GM21515 (cell line): ENCODE data around the gene CTH.
A peak's percentile ranks its signal among the peaks of the same experiment; 100 is the strongest.
"Not testable (repeated sequence)": the region's sequence is repeated elsewhere in the genome, so short reads cannot be mapped to it uniquely, and the experiment has no call there.

Source experiments
- ATAC-seq: cut with Tn5 transposase; IDR thresholded peaks from one replicate; pipeline ENCODE4 v1.9.1; 2021; ENCODE audit not compliant: unreplicated experiment

The CTH gene

GRCh38 chr1:70410604-70411359, at the start of gene CTH:
Gene CTH, plus strand, starts transcription at chr1:70411268. Its CDS starts 148 bp downstream, at chr1:70411416.
- peak; percentile 96 for ATAC-seq

GRCh38 chr1:70361727-70362398, 49.2 kb upstream of the CTH start:
- no peak for ATAC-seq

GRCh38 chr1:70364439-70364838, 46.6 kb upstream of the CTH start:
- ATAC-seq: no peak

- ATAC-seq: not testable (repeated sequence)
These were observed 44.6 kb upstream of the CTH start for GRCh38 chr1:70366425-70366952.

- not testable (repeated sequence) for ATAC-seq
These were observed 44.1 kb upstream of the CTH start for GRCh38 chr1:70366997-70367396.

GRCh38 chr1:70367397-70367796, 43.7 kb upstream of the CTH start:
- ATAC-seq: not testable (repeated sequence)

GRCh38 chr1:70371586-70371985, 39.5 kb upstream of the CTH start:
- not testable (repeated sequence) for ATAC-seq

GRCh38 chr1:70372426-70372825, 38.6 kb upstream of the CTH start:
- no peak for ATAC-seq

- ATAC-seq: not testable (repeated sequence)
These were observed 37.5 kb upstream of the CTH start for GRCh38 chr1:70373580-70373979.

GRCh38 chr1:70376196-70376595, 34.9 kb upstream of the CTH start:
- no peak for ATAC-seq

- peak; percentile 88 for ATAC-seq
These were observed 28.4 kb upstream of the CTH start for GRCh38 chr1:70382682-70383081.

- no peak for ATAC-seq
These were observed 27.6 kb upstream of the CTH start for GRCh38 chr1:70383483-70383882.

GRCh38 chr1:70384542-70384941, 26.5 kb upstream of the CTH start:
- ATAC-seq: no peak

GRCh38 chr1:70385477-70385876, 25.6 kb upstream of the CTH start:
- ATAC-seq: no peak

- no peak for ATAC-seq
These were observed 24.9 kb upstream of the CTH start for GRCh38 chr1:70386121-70386520.

GRCh38 chr1:70387507-70387906, 23.6 kb upstream of the CTH start:
- no peak for ATAC-seq

GRCh38 chr1:70392626-70393025, 18.4 kb upstream of the CTH start:
- ATAC-seq: no peak

GRCh38 chr1:70396607-70397006, 14.5 kb upstream of the CTH start:
- ATAC-seq: no peak

GRCh38 chr1:70397013-70397412, 14.1 kb upstream of the CTH start:
- ATAC-seq: no peak

- no peak for ATAC-seq
These were observed 10.7 kb upstream of the CTH start for GRCh38 chr1:70400335-70400734.

GRCh38 chr1:70401974-70402373, 9.1 kb upstream of the CTH start:
- no peak for ATAC-seq

GRCh38 chr1:70403759-70404158, 7.3 kb upstream of the CTH start:
- ATAC-seq: no peak
